Small intestine (tissue), 7 donors: ENCODE results near the gene RWDD4. TPM values are rescaled to one million over a fixed set of nuclear protein-coding genes. Genes with fewer than 3 reads are reported as not detected.
A peak's percentile ranks its signal among the peaks of the same experiment; 100 is the strongest.

ENCODE experiments used
- DNase-seq, 2 donors: peaks; one replicate each; pipeline versions ENCODE4 v3.0.0 to v3.0.0-alpha.2; 2013
- FAIRE-seq: peaks from 2 replicates; lab custom pipeline; 2012; peaks lifted over from hg19 to GRCh38; lab: Jason Lieb, UNC
- H3K27ac ChIP-seq, 3 donors: one replicate each; pipeline ENCODE4 v1.5.1; 2013; ENCODE audit warnings: low read length in 2 of 3, mild to moderate bottlenecking in 2 of 3, control low read depth in 1 of 3, inconsistent platforms in 1 of 3, low read depth in 1 of 3, moderate library complexity in 1 of 3
- H3K27me3 ChIP-seq, 3 donors: one replicate each; pipeline ENCODE4 v1.6.1; 2013; ENCODE audit warnings: low read length in 3 of 3, inconsistent platforms in 1 of 3; ENCODE audit not compliant: control insufficient read depth in 3 of 3, insufficient read depth in 3 of 3
- H3K36me3 ChIP-seq, 3 donors: one replicate each; pipeline ENCODE4 v1.6.1; 2013; ENCODE audit warnings: low read length in 3 of 3, inconsistent platforms in 1 of 3, low read depth in 1 of 3, mild to moderate bottlenecking in 1 of 3, moderate library complexity in 1 of 3; ENCODE audit not compliant: control insufficient read depth in 3 of 3, insufficient read depth in 2 of 3
- H3K4me1 ChIP-seq, 3 donors: one replicate each; pipeline ENCODE4 v1.6.1; 2013; ENCODE audit warnings: low read length in 2 of 3, inconsistent platforms in 1 of 3, low read depth in 1 of 3, mild to moderate bottlenecking in 1 of 3, moderate library complexity in 1 of 3; ENCODE audit not compliant: control insufficient read depth in 3 of 3, insufficient read depth in 2 of 3
- H3K4me3 ChIP-seq, 3 donors: one replicate each; pipeline ENCODE4 v1.5.1; 2013; ENCODE audit warnings: low read length in 3 of 3, control low read depth in 1 of 3, inconsistent platforms in 1 of 3, low read depth in 1 of 3, mild to moderate bottlenecking in 1 of 3, moderate library complexity in 1 of 3
- H3K9me3 ChIP-seq, 2 donors: one replicate each; pipeline ENCODE4 v1.6.1; 2013; ENCODE audit warnings: low read depth in 1 of 2, low read length in 1 of 2; ENCODE audit not compliant: control insufficient read depth in 2 of 2, insufficient read depth in 1 of 2
- WGBS, 3 donors: extraction: QIAGEN DNeasy Blood & Tissue Kit; methylation state at CpG; one replicate each; pipeline ENCODE4 v1.1.7; 2013; 5-methylcytosine and 5-hydroxymethylcytosine counted together
- polyA plus RNA-seq, 4 donors: library from polyadenylated mRNA; stranded (reverse) in 3 of 4; unstranded in 1 of 4; fragments of 200-250 nt in 3 of 4; fragments of 120-200 nt in 1 of 4; gene quantifications; one replicate each; pipeline versions ENCODE4 v1.2.1 to v1.2.3, GENCODE V29; 2013
- donor health status: healthy with polysubstance abuse.
- donor health status: control.
- donor health status: control.
- donor health status: Bipolar disorder and iron deficiency.
- donor health status: healthy.

Gene RWDD4
- polyA plus RNA-seq, 4 donors, result 10.3 to 17.8 (median 13.0) TPM

DNA sequence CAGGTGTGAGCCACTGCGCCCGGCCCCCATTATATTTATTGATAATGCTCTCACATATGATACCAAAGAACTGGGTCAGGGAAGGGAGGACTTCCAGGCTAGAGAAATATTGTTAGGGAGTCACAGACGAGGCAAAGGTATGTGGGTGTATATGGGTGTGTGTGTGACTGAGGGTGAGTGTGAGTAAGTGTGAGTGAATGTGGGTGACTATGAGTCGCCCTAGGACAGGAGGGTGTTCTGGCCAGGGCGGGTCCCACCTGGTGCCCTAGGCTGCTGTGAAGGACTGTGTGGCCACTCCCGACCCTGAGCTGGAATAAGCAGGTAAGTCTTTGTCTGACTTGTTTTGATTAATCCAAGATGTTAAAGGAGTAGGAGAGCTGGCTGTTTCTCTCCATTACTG is 34.4 kb downstream of the RWDD4 start:
- DNase-seq, result no peak
- H3K4me1 ChIP-seq, result peaks cover 0 to 2% (median 0%) of the 10 kb centered on the region in 3 donors

DNA sequence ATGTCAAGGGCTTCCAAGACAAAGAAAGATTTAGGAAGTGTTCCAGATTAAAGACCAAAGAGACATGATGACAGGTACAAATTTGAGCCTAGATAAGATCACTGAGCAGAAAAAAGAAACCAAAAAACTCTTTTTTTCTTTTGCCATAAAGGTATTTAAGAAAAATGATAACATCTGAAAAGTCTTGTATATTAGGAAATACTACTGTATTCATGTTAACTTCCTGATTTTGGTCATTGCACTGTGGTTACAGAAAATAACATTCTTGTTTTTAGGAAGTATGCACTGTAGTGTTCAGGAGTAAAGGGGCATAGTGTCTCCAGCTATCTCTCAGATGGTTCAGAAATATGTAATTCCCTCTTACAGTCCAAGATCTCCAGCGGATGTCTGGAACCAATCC is 37.1 kb downstream of the RWDD4 start:
- H3K9me3 ChIP-seq, result no peaks in the 10 kb centered on the region
- no peaks in the 10 kb centered on the region for H3K36me3 ChIP-seq
- H3K27me3 ChIP-seq, result no peaks in the 10 kb centered on the region
- FAIRE-seq (no peak), DNase-seq (no peak)
- WGBS, 3 donors, result 66 to 87% (median 79%) methylated on average over 1 of the region's 1 CpG
- peaks cover 0 to 8% (median 0%) of the 10 kb centered on the region in 3 donors for H3K4me1 ChIP-seq
- H3K4me3 ChIP-seq, result no peak overlapping the region
- H3K27ac ChIP-seq, result no peak overlapping the region

More for the DNA sequence above, 34.4 kb downstream of the RWDD4 start:
- Histone ChIP-seq H3K36me3 (no peaks in the 10 kb centered on the region), H3K9me3 (no peaks in the 10 kb centered on the region), H3K27ac (no peak overlapping the region), H3K27me3 (no peaks in the 10 kb centered on the region), H3K4me3 (no peak overlapping the region)
- no peak for FAIRE-seq
- 55 to 82% (median 68%) methylated on average over 6 of the region's 6 CpGs for WGBS, 3 donors

DNA sequence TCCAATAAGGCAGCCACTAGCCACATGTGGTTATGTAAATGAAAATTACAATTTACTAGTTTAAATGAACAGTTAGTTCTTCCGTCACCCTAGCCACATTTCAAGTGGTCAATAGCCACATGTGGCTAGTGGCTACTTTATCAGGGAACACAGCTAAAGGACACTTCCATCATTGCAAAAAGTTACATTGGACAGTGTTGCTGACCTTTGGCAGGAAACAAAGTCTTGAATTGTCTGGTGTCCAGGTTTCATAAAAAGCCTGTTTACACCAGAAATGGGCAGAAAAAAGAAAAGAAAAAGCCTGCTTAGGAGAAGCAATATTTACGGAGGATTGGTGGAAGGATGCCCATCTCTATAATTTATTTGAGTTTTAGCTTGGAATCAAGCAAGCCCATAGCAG is 38.6 kb downstream of the RWDD4 start:
- peaks cover 0 to 8% (median 0%) of the 10 kb centered on the region in 3 donors for H3K4me1 ChIP-seq
- no peak for FAIRE-seq
- DNase-seq, result no peak
- H3K27me3 ChIP-seq, result no peaks in the 10 kb centered on the region
- H3K36me3 ChIP-seq, result no peaks in the 10 kb centered on the region
- H3K4me3 ChIP-seq, result no peak overlapping the region
- 66 to 90% (median 79%) methylated on average over 2 of the region's 2 CpGs for WGBS, 3 donors
- H3K27ac ChIP-seq, result no peak overlapping the region
- H3K9me3 ChIP-seq, result no peaks in the 10 kb centered on the region

DNA sequence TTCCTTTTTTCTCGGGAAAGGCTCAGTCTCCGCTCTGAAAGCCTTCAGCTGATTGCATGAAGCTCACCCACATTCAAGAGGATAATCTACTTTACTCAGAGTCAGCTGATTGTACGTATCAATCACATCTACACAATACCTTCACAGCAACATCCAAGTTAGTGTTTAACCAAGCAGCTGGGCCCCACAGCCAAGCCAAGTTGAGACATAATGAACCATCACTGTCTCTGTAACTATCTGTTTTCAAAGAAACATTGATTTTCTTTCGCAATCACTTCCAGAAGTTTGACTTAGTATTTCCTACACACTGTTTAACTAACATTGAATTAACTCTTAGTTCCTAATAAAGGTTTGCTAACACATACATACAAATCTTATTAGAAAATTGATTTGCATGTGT is 40.3 kb downstream of the RWDD4 start:
- no peak for FAIRE-seq
- Histone ChIP-seq H3K27me3 (no peaks in the 10 kb centered on the region), H3K4me3 (peak overlapping the region in 1 of 3 donors; percentile 38), H3K4me1 (peaks cover 0 to 8% (median 0%) of the 10 kb centered on the region in 3 donors), H3K36me3 (no peaks in the 10 kb centered on the region), H3K27ac (peak overlapping the region in 1 of 3 donors; percentile 53), H3K9me3 (no peaks in the 10 kb centered on the region)
- WGBS, 3 donors, result 38 to 58% (median 42%) methylated on average over 4 of the region's 4 CpGs
- DNase-seq, result peak in 1 of 2 donors; percentile 79

DNA sequence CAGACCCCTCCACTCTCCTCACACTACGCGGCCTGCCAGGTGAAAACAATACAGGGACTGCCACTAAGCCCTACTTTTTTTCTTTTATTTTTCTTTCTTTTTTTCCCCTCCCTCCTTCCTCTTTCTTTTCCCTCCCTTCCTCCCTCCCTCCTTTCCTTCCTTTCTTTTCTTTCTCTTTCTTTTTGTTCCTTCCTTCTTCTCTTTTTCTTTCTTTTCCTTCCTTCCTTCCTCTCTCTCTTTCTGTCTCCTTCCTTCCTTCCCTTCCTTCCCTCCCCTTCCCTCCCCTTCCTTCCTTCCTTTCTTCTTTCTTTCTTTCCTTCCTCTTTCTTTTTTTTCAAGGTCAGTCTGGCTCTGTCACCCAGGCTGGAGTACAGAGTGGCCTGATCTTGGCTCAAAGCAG is 41.9 kb downstream of the RWDD4 start:
- H3K36me3 ChIP-seq, result peaks cover 0 to 3% (median 0%) of the 10 kb centered on the region in 3 donors
- H3K9me3 ChIP-seq, result no peaks in the 10 kb centered on the region
- FAIRE-seq (no peak), DNase-seq (no peak)
- peaks cover 0 to 8% (median 0%) of the 10 kb centered on the region in 3 donors for H3K4me1 ChIP-seq
- no peaks in the 10 kb centered on the region for H3K27me3 ChIP-seq
- 98 to 99% (median 98%) methylated on average over 2 of the region's 2 CpGs for WGBS, 3 donors
- peak overlapping the region in 1 of 3 donors; percentile 15 for H3K4me3 ChIP-seq
- H3K27ac ChIP-seq, result peak overlapping the region in 1 of 3 donors; percentile 53

DNA sequence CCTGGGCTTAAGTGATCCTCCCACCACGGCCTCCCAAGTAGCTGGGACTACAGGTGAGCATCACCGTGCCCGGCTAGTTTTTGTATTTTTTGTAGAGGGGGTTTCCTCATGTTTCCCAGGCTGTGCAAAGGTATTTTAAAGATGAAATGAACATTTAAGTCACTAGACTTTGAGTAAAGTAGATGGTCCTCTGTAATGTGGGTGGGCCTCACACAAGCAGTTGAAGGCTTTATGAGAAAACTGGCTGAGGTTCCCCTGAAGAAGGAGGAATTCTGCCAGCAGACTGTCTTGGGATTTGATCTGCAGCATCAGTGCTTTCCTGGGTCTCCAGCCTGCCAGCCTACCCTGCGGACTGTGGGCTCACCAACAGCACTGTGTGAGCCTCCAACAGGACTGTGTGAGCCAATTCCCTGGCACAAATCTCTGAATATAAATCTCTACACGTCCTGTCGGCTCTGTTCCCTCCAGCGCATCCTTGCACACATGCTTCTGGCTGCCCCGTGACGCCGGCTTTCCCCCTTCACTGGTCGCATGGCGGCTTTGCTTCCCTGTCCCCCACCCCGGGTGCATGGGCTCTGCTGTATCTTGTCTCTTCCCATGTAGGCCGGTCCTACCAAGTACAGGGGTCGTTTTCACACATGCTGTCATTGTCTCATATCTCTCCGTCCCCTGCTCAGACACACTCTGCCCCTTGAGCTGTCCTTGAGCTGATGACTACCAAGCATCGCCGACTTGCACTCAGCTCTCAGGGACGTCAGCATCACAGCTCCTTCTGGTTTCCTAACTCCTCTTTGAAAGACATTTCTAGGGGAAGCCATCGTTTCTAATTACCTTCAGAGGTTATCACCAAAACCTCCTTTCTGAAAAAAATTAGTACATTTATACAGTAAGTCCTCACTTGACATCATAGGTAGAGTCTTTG is 46.4 kb downstream of the RWDD4 start:
- Histone ChIP-seq H3K27me3 (no peaks in the 10 kb centered on the region), H3K4me1 (peaks cover 0 to 6% (median 0%) of the 10 kb centered on the region in 3 donors), H3K9me3 (no peaks in the 10 kb centered on the region), H3K27ac (no peak overlapping the region), H3K4me3 (no peak overlapping the region), H3K36me3 (peaks cover 0 to 3% (median 0%) of the 10 kb centered on the region in 3 donors)
- FAIRE-seq (no peak), DNase-seq (no peak)
- 84 to 91% (median 88%) methylated on average over 20 of the region's 20 CpGs for WGBS, 3 donors

DNA sequence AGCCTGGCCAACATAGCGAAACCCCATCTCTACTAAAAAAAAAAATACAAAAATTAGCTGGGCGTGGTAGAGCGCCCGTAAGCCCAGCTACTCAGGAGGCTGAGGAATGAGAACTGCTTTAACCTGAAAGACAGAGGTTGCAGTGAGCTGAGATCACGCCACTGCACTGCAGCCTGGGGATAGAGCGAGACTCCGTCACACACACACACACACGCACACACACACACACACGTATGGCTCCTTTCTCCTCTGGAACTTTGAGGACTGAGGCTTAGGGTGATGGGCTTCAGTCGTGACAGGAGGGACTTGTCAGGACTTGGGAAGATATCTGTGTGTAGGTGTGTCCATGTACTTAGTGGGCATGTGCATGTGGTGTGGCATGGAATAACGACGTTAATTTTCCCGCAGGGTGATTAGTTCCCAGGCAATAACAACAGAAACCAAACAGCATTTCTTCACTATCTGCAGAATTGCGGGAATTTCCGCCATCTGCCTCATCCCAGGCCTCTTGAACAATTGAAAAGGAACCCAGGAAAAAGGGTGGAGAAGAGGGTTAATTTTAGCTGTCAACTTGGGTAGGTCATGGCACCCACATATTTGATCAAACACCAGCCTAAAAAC is 47.7 kb downstream of the RWDD4 start:
- 72 to 87% (median 77%) methylated on average over 15 of the region's 15 CpGs for WGBS, 3 donors
- Histone ChIP-seq H3K27me3 (no peaks in the 10 kb centered on the region), H3K36me3 (peaks cover 0 to 3% (median 0%) of the 10 kb centered on the region in 3 donors), H3K27ac (no peak overlapping the region), H3K4me1 (peaks cover 0 to 6% (median 0%) of the 10 kb centered on the region in 3 donors), H3K4me3 (no peak overlapping the region), H3K9me3 (no peaks in the 10 kb centered on the region)
- DNase-seq, result no peak
- no peak for FAIRE-seq

DNA sequence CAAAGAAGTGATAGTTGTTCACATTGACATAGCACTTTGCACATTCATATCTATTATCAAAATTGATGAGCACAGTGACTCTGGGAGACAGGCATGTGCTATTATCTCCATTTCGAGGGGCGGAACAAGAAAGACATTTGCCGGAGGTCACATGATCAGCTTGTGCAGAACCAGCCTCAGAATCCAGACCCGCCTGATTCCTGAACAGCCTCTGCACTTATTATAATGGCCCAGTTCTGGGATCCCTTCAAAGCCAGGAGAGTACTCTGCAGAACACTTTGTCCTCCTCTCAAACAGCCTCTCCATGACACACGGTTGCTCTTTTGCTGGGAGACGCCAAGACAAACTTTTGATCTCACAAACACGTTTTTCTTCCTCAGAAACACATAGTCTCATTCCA is 48.4 kb downstream of the RWDD4 start:
- no peaks in the 10 kb centered on the region for H3K27me3 ChIP-seq
- 43 to 57% (median 44%) methylated on average over 7 of the region's 7 CpGs for WGBS, 3 donors
- DNase-seq, result peak in 1 of 2 donors; percentile 16
- H3K36me3 ChIP-seq, result peaks cover 0 to 3% (median 0%) of the 10 kb centered on the region in 3 donors
- no peak overlapping the region for H3K4me3 ChIP-seq
- peaks cover 0 to 6% (median 0%) of the 10 kb centered on the region in 3 donors for H3K4me1 ChIP-seq
- peak overlapping the region in 1 of 3 donors; percentile 47 for H3K27ac ChIP-seq
- no peak for FAIRE-seq
- H3K9me3 ChIP-seq, result no peaks in the 10 kb centered on the region
